ENCODE results near the gene DDX52. TPM values are rescaled to one million over a fixed set of nuclear protein-coding genes. Genes with fewer than 3 reads are reported as not detected.
"Not testable (repeated sequence)": the region's sequence is repeated elsewhere in the genome, so short reads cannot be mapped to it uniquely, and the experiment has no call there.

DDX52 gene
- total and polyA plus RNA-seq, 7 donors: 7.6 to 21.2 (median 16.5) TPM

- WGBS, 2 donors: 95 to 96% methylated on average over 1 of the region's 1 CpG
- H3K27ac ChIP-seq: no peak overlapping the region
- peaks cover 0 to 28% (median 12%) of the 10 kb centered on the region in 4 donors for H3K4me1 ChIP-seq
- no peaks in the 10 kb centered on the region for H3K9me3 ChIP-seq
- no peak overlapping the region for H3K4me3 ChIP-seq
- H3K27me3 ChIP-seq: no peaks in the 10 kb centered on the region
- TF ChIP-seq CTCF (IDR thresholded peaks at IDR 0.05): no peak
- TF ChIP-seq POLR2A (IDR thresholded peaks at IDR 0.05): no peak
- no peak for TF ChIP-seq EP300 (IDR thresholded peaks at IDR 0.05)
- TF ChIP-seq POLR2AphosphoS5 (IDR thresholded peaks at IDR 0.05): no peak
- DNase-seq: no peak
- peaks cover 0 to 40% (median 5%) of the 10 kb centered on the region in 4 donors for H3K36me3 ChIP-seq
- intact Hi-C loops (cut with DNase I): no loop called here
Measured at GRCh38 chr17:37610971-37611370, 32.3 kb downstream of the DDX52 start.

- H3K27ac ChIP-seq: peak overlapping the region; percentile 93 to 97 (median 94)
- peaks cover 0 to 30% (median 12%) of the 10 kb centered on the region in 4 donors for H3K4me1 ChIP-seq
- H3K9me3 ChIP-seq; H3K27me3 ChIP-seq; intact Hi-C loops (cut with DNase I); DNase-seq: not testable (repeated sequence)
- 77 to 96% methylated on average over 5 of the region's 5 CpGs for WGBS, 2 donors
- peak overlapping the region in 3 of 4 donors; percentile 84 to 95 (median 92) for H3K4me3 ChIP-seq
- H3K36me3 ChIP-seq: peaks cover 0 to 30% (median 0%) of the 10 kb centered on the region in 4 donors
Measured at GRCh38 chr17:37610041-37610420, 33.2 kb downstream of the DDX52 start.

GRCh38 chr17:37609170-37610040 is 33.8 kb downstream of the DDX52 start, which contains the start of gene SYNRG:
Gene SYNRG, minus strand, starts transcription at chr17:37609418. Its CDS starts 63 bp downstream, at chr17:37609355.
- H3K4me3 ChIP-seq: peak within 1 kb of the TSS; percentile 84 to 97 (median 94)
- H3K27ac ChIP-seq: peak within 1 kb of the TSS; percentile 93 to 97 (median 94)
- peaks cover 0 to 37% (median 12%) of the 10 kb centered on the region in 4 donors for H3K4me1 ChIP-seq
- 1 to 2% methylated on average over 60 of the region's 60 CpGs for WGBS, 2 donors
- TF ChIP-seq EP300 (IDR thresholded peaks at IDR 0.05) (no peak), POLR2AphosphoS5 (IDR thresholded peaks at IDR 0.05) (peak; percentile 81 to 96 (median 92)), POLR2A (IDR thresholded peaks at IDR 0.05) (peak; percentile 39 to 44), CTCF (IDR thresholded peaks at IDR 0.05) (peak in 1 of 4 experiments; percentile 27)
- peak; percentile 97 for DNase-seq
- H3K9me3 ChIP-seq: no peaks in the 10 kb centered on the region
- intact Hi-C loops (cut with DNase I): loop anchor here (2.0 kb wide), 1 partner anchor 119 kb away; no protein-coding TSS in a partner anchor
- peaks cover 0 to 24% (median 0%) of the 10 kb centered on the region in 4 donors for H3K36me3 ChIP-seq
- no peaks in the 10 kb centered on the region for H3K27me3 ChIP-seq

- intact Hi-C loops (cut with DNase I): loop anchor here (2.0 kb wide), 1 partner anchor 118 kb away; no protein-coding TSS in a partner anchor
- peaks cover 0 to 39% (median 12%) of the 10 kb centered on the region in 4 donors for H3K4me1 ChIP-seq
Measured at GRCh38 chr17:37608351-37609169, 34.7 kb downstream of the DDX52 start.

More at GRCh38 chr17:37608351-37609169, 34.7 kb downstream of the DDX52 start:
- no peaks in the 10 kb centered on the region for H3K27me3 ChIP-seq
- peaks cover 0 to 16% (median 0%) of the 10 kb centered on the region in 4 donors for H3K36me3 ChIP-seq
- TF ChIP-seq POLR2AphosphoS5 (IDR thresholded peaks at IDR 0.05) (no peak), EP300 (IDR thresholded peaks at IDR 0.05) (no peak), CTCF (IDR thresholded peaks at IDR 0.05) (no peak), POLR2A (IDR thresholded peaks at IDR 0.05) (no peak)
- WGBS, 2 donors: 1% methylated on average over 26 of the region's 26 CpGs
- DNase-seq: no peak
- no peaks in the 10 kb centered on the region for H3K9me3 ChIP-seq
- peak overlapping the region; percentile 84 to 97 (median 94) for H3K4me3 ChIP-seq
- H3K27ac ChIP-seq: peak overlapping the region; percentile 93 to 97 (median 94)

Measured in sigmoid colon (tissue), 7 donors.